Skin epidermis (tissue), 12 donors: ENCODE results near the gene IL16.

ENCODE experiments used
- H3K27ac ChIP-seq, 21 experiments: fragments of 200-600 bp; sonication (generic) in 11 of 21; one replicate each; pipeline ENCODE4 v1.5.0; 2020; ENCODE audit warnings: mild to moderate bottlenecking in 3 of 21, inconsistent platforms in 2 of 21, moderate library complexity in 2 of 21
- H3K4me3 ChIP-seq, 7 experiments: fragments of 200-600 bp; sonication (generic) in 2 of 7; one replicate each; pipeline ENCODE4 v1.5.0; 2020; ENCODE audit warnings: inconsistent platforms in 2 of 7, mild to moderate bottlenecking in 2 of 7, moderate library complexity in 1 of 7

IL16 gene

DNA sequence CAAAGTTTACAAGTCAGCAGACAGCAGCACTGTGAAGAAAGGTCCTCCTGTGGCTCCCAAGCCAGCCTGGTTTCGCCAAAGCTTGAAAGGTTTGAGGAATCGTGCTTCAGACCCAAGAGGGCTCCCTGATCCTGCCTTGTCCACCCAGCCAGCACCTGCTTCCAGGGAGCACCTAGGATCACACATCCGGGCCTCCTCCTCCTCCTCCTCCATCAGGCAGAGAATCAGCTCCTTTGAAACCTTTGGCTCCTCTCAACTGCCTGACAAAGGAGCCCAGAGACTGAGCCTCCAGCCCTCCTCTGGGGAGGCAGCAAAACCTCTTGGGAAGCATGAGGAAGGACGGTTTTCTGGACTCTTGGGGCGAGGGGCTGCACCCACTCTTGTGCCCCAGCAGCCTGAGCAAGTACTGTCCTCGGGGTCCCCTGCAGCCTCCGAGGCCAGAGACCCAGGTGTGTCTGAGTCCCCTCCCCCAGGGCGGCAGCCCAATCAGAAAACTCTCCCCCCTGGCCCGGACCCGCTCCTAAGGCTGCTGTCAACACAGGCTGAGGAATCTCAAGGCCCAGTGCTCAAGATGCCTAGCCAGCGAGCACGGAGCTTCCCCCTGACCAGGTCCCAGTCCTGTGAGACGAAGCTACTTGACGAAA lies 103.1 kb downstream of the IL16 start:
- peak overlapping the region; percentile 19 to 42 (median 36) for H3K4me3 ChIP-seq

DNA sequence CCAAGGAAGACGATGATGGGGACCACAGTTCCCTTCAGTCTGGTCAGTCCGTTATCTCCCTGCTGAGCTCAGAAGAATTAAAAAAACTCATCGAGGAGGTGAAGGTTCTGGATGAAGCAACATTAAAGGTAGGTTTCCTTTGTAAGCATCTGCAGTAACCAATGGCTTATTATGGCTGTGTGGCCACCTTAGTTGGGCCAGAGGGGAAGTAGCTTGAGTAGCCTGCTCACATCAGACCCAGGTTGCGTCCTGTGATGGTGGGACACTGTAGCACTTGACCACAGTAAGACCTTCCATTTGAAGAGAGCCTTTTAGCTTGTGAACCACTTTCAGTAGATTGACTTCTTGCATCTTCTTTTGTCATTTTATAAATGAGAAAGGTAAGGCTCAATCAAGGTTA lies 104.7 kb downstream of the IL16 start:
- peak overlapping the region in 11 of 21 experiments; percentile 1 to 98 (median 60) for H3K27ac ChIP-seq
- H3K4me3 ChIP-seq, result peak overlapping the region in 6 of 7 experiments; percentile 19 to 42 (median 36)

More for the DNA sequence above, 103.1 kb downstream of the IL16 start:
- H3K27ac ChIP-seq, result peak overlapping the region in 19 of 21 experiments; percentile 27 to 98 (median 78)

DNA sequence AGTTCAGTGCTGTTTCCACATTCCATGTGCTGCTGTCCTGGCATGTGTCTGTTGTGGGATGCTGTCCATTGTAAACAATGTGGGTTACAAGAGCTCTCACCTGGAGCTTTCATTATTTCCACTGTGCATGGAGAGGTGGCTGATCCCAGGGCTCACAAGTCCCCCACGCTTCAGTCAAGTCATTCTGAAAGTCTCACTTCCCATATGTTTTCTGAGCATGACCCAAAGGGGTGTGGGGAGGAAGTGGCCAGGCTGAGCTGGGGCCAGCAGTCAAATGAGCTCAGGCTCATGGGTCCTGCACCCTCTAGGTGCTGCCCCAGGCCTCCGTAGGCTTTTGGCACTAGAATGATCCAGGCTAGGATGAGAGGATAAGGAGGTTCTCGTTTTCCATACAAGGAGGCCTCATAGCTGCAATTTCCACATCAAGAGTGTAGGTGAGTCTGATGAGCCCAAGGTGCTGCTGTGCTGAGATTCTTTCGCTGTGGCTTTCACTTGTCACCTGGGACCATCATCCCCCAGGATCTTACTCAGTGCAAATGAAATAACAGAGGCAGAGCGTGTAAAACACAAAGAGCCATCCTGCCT lies 105.2 kb downstream of the IL16 start:
- Histone ChIP-seq H3K4me3 (peak overlapping the region in 2 of 7 experiments; percentile 0 to 42), H3K27ac (peak overlapping the region in 17 of 21 experiments; percentile 1 to 98 (median 51))

DNA sequence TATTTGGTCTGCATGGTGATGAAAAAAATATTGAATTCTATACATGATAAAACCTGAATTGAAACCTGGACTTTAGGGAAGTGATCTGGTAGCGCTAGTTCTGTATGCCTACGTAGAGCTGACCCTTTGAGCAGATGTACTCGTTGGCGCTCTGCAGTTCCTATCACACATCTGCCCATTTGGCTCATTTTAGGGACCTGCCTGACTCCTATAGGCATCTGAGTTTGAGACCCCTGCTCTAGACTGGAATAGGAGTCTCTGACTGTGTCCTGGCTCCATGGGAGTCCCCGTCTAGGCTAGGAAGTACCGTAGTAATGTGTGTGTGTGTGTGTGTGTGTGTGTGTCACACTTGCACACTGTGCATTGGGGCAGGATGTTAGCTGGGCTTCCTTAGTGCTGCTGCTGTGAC lies 106.0 kb downstream of the IL16 start:
- Histone ChIP-seq H3K4me3 (peak overlapping the region in 1 of 7 experiments; percentile 42), H3K27ac (peak overlapping the region in 16 of 21 experiments; percentile 3 to 98 (median 61))

DNA sequence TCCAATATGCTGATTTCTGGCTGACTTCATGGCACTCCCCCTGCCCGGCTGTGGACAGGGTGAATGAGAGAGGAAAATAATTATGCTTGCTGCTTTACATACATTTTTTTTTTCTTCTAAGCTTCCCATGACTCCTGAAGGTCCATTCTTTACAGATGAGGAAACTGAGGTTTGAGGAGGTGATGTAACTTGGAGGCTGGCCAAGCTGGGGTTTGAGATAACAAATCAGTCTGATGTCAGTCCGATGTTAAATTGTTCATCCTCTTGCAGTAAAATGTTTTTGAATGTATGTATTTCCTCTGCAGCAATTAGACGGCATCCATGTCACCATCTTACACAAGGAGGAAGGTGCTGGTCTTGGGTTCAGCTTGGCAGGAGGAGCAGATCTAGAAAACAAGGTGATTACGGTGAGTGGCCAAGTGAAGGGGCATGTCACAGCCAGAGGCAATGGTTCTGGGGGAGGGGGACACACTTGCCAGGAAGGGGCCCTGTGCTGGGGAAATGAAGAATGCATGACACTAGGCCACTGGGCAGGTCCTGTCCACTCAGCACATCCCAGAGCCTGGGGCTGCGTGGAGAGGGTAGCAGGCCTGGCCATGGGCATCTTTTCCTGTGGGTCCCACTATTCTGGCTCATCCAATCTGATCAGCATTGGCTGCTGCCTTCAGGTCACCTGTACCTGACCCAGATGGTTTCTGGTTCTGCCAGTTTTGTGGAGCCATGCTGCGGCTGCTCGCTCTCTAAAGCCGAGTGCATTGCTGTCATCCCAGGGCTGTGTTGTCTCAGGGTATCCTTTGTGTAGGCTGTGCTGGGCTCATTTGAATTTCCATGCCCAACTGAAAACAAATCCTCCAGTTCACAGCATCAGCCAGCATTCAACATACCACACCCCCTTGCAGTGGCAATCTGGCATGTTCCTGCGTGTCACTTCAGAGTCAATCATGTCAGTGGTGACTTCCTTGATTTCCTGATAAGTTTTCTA lies 106.9 kb downstream of the IL16 start:
- Histone ChIP-seq H3K4me3 (no peak overlapping the region), H3K27ac (peak overlapping the region in 18 of 21 experiments; percentile 11 to 98 (median 59))

DNA sequence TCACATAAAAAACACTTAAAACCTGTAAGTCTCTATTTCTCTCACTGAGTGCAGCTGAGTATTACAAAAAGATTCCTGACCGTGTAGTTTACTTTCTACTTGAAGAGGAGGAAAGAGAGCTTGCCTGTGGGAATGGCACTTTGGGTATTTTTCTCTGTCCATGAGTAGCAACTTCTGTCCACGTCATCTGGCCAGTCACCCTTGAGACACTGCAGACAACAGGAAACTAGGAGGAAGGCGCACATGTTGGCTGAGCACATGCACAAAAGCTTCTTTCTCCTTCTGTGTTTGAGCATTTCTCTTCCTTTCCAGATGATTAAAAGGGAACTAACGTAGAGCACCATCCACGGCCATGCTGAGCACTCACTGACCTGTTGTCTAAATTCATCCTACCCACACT lies 107.5 kb downstream of the IL16 start:
- H3K27ac ChIP-seq, result peak overlapping the region in 17 of 21 experiments; percentile 11 to 98 (median 62)
- no peak overlapping the region for H3K4me3 ChIP-seq

DNA sequence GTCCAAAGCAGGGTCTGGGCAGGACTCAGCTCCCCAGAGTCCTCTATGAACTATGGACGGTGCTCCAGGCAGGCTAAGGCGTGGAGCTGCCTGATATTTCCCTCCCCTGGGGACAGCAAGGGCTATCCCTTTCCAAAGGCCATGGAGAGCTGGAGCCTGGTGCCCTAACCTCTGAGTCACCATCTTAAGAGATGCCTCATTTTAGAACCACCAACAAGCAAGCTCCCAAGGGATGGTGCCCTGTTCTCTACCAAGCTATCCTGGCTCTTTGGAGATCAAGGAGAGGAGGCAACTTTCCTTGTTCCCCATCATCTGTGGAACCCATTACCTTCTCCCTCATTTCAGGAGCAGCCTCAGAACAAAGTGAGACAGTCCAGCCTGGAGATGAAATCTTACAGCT lies 111.6 kb downstream of the IL16 start:
- Histone ChIP-seq H3K27ac (peak overlapping the region in 1 of 21 experiments; percentile 6), H3K4me3 (no peak overlapping the region)

DNA sequence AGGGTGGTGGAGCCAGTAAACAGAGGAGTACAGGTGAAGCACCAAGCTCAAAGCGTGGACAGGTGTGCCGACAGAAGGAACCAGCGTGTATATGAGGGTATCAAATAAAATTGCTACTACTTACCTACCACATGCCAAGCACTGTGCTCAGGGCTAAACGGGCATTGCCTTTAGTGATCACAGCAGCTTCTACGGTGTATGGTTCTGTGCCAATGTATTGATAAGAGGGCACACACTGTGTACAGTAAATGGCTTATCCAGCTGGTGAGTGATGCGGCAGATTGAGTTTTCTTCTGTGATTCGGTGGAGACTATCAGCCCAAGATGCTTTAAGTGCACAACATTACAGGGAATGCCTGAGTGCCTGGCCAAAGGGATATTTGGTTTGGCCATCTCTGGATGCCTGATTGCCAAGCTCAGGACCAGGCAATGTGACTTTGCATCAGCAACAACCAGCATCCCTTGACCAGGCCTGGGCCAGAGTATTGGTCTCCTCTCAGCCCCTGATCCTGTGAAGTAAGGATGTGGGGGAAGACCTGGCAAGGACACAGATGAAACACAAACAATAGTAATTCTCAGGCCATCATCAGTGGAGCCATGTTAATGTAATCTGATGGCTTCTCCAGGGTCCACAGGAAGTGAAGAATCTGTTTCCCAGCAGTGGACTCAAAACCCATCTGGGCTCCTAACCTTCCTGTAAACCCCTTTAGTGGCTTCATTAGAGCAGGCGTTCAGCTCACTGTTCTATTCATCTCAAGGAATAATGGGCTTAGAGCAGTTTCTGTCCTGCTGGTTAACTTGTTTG lies 113.2 kb downstream of the IL16 start:
- Histone ChIP-seq H3K27ac (peak overlapping the region in 2 of 21 experiments; percentile 8 to 39), H3K4me3 (no peak overlapping the region)

DNA sequence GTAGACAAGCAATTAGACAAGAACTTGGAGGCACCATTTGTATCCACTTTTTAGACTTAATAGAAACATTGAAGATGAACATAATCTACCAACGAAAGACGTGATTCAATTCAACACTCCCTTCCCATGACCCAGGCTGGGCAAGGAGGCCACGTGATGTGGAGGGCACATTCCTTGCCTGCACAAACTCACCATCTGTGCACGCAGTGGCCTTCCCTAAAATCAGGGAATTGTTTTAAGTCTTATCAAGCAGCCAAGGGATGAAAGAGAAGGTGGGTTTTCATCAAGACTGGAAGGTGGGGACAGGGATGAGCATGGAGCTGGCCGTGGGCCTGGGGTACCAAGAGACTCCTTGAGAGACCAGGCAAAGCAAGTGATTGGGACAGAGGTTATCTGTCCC lies 113.8 kb downstream of the IL16 start:
- Histone ChIP-seq H3K27ac (peak overlapping the region in 11 of 21 experiments; percentile 15 to 86 (median 47)), H3K4me3 (no peak overlapping the region)

DNA sequence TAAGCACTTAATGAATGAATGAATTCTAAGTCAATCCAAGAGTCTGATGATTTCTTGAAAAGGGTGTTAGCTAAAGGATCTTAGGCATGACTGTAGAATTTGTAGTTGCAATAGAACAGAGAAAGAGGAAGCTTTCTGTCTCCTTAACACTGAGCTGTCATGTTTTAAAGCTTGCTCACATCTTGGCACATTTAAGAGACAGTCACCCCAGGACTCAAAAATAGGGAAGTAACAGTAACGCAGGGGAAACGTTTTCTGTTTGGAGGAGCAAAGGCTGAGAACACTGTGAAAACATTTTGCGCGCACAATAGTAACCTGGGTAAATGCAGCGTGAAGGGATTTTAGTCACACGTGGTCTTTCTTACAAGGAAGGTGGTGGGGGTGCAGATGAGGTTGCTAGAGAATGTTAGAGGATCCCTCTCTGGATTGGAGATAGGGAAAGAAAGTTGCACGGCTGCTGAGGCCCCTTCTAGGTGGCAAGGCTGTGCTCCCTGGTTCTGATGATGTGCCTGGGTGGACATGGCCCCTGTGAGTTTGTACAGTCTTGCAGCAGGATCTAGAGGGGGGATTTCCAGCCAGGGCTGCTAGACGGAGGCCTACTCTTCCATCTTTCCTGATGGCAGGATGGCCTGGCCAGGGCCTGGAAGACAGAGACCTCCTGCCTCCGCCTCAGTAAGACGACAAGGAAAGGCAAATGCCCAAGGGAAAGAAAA lies 115.2 kb downstream of the IL16 start:
- Histone ChIP-seq H3K27ac (peak overlapping the region in 18 of 21 experiments; percentile 31 to 86 (median 65)), H3K4me3 (no peak overlapping the region)

DNA sequence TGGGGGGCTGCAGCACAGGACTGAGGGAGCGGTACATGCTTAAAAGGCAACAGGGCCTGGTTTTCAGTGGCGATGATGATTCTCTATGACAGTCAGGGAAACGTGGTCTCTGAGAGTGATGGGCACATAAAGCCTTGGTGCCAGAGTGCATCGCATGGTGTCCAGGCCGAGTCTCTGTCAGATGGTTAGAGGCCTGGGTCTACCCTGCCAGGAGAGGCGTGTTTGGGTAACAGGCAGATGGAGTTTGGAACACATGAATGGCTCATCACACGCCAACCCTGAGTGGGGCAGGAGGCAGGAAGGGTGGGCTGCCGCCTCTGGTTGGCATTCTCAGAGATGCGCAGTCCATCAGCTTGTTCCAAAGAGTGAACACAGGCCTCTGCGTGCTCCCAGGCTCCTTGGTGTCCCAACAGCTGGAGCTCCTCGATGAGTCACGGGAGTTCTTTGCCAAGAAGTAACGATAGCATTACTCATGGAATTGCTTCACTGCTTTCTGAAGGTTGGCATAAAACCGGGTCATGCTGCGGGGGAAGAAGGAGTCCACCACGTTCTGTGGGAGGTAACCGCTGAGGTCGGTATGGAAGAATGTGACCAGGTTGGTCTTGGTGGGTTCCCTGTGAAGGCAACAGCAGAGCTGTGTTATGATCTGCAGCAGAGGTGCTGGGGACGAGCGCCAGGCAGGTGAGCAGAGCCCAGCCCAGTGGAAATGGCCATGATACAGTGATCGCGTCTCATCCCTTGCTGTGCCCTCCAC lies 116.3 kb downstream of the IL16 start:
- Histone ChIP-seq H3K27ac (peak overlapping the region in 19 of 21 experiments; percentile 31 to 86 (median 74)), H3K4me3 (no peak overlapping the region)

DNA sequence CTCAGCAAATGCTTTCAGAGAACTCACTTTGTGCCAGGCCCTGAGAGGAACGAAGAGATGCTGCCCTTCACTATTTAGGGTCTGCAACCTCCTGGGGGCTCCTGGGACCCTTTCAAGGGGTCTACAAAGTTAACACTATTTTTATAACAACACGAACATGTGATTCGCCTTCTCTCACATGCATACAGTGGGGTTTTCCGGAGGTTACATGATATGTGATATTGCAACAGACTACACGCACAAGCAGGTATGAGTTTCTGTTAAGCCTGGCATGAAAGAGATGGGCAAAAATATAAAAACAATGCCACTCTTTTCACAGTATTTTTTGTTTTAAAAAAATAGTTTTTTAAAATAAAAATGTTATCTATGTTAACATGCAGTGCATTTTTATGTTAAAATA lies 117.0 kb downstream of the IL16 start:
- peak overlapping the region in 17 of 21 experiments; percentile 31 to 86 (median 73) for H3K27ac ChIP-seq
- no peak overlapping the region for H3K4me3 ChIP-seq

DNA sequence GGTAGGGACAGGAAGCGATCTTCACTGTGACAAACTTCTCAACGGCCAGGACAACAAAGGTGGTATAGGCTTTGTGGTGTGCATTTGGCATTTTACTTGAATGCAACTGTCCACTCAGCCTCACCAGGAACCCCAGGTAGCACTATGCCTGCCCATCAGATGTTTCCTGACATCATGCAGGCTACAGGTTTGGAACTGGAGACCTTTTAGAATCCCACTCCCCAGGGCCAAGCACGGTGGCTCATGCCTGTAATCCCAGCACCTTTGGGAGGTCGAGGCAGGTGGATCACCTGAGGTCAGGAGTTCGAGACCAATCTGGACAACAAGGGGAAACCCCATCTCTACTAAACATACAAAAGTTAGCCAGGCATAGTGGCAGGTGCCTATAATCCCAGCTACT lies 117.7 kb downstream of the IL16 start:
- Histone ChIP-seq H3K4me3 (no peak overlapping the region), H3K27ac (peak overlapping the region in 6 of 21 experiments; percentile 1 to 79 (median 47))

DNA sequence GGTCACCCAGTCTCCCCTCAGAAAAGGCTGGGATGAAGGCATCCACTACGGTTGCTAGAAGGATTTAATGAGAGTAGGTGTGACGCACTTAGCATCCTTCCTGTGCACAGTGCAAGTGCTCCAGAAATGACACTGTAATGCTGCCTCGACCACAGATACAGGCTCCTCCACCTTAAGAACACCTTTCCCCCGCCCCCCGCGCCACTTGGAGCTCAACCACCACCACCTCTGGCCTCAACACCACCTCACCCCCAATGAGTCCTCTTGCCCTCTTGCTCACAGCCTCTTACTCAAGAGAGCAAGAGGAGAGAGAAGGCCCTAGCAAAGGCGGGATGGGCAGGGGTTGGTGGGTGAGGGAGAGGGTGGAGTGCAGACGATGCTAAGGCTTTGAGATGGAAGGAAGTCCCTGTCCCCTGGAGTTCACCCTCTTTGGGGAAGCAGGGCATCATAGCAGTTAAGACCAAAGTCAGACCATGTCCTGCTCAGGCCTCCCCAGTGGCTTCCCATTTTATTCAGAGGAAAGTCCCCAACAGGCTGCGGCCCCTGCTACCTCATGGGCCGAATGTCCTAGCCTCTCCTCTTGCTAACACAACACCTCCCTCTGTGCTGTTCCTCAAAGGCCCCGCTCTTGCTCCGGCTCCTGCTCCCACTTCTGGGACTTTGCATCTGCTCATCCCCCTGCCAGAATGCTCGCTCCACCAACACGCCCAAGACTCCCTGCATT lies 118.9 kb downstream of the IL16 start:
- Histone ChIP-seq H3K27ac (peak overlapping the region in 5 of 21 experiments; percentile 27 to 47 (median 40)), H3K4me3 (no peak overlapping the region)

DNA sequence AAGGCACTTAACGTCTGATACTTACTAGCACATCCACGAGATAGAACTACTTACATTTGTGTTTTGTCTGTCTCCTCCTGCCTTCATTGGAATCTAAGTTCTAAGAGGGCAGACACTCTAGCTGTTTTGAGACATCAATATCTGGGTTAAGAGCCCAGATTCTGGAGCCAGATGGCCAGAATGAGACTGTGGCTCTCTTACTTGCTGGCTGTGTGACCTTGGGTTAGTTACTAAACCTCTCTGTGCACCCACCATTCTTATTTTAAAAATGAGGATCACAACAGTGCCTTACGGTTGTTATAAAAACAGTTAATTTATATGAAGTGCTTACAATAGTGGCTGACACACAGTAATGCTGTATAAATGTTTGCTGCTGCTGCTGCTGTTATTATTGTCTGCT lies 119.6 kb downstream of the IL16 start:
- peak overlapping the region in 2 of 21 experiments; percentile 27 to 47 for H3K27ac ChIP-seq
- H3K4me3 ChIP-seq, result no peak overlapping the region

DNA sequence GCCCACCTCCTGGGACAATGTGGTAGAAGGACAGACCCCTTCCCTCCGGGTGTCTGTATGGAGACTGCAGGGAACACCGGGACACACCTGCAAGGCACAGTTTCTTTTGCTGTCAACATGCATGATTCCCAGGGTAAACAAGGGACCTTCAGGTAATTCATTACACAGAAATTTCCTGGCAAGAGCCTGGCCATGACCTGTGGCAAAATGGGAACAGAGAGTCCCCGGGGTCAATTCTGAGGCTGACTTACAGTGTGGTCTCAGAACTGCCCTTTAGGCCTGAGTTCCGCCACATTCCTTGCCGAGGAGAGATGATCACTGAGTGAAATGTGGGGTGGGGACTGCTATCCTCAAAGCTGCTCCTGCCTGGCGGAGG lies 121.0 kb downstream of the IL16 start:
- no peak overlapping the region for H3K4me3 ChIP-seq

DNA sequence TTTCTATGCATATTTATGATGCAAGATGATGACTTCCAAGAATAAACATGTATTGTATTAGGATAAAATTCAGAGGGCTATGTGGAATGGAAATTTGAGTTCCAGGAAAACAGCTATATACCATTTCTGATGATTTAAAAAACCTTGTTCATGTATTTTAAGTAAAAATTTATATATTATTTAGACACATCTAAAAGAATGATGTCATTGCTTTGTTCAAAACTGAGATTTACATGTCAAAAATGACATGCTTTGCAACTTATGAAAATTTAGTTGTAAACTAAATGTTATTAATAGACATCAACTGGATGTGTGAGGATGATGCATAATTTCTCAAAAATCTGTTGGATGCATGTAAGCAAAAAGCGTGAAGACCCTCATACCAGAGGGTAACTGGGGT lies 125.0 kb downstream of the IL16 start:
- H3K27ac ChIP-seq, result no peak overlapping the region
- peak overlapping the region in 4 of 7 experiments; percentile 6 to 81 (median 70) for H3K4me3 ChIP-seq

More for the DNA sequence above, 121.0 kb downstream of the IL16 start:
- H3K27ac ChIP-seq, result no peak overlapping the region
